HepG2 (cell line): ENCODE data around the gene PPM1M. TPM values are rescaled to one million over a fixed set of nuclear protein-coding genes. Genes with fewer than 3 reads are reported as not detected.

Experiments
- FOXA3 ChIP-seq: IDR thresholded peaks from 2 replicates; pipeline ENCODE4 v1.6.1; 2016; ENCODE audit warnings: missing genetic modification reagents, missing compliant biosample characterization
- JUND ChIP-seq: sonication (generic); formaldehyde crosslinking; IDR thresholded peaks from 2 replicates; pipeline ENCODE4 v1.8.0; 2022; ENCODE audit warnings: mild to moderate bottlenecking, missing genetic modification reagents
- KAT7 ChIP-seq: IDR thresholded peaks from 2 replicates; pipeline ENCODE4 v1.6.1; 2018; ENCODE audit warnings: borderline replicate concordance, missing compliant biosample characterization
- POLR2AphosphoS5 ChIP-seq: IDR thresholded peaks from 2 replicates; pipeline ENCODE4 v1.6.1; 2012; ENCODE audit warnings: low read depth, low read length
- RBM39 ChIP-seq: fragments of 200-400 bp; formaldehyde crosslinking; IDR thresholded peaks from one replicate; pipeline ENCODE4 v1.6.1; 2018; ENCODE audit warnings: antibody characterized with exemption, mild to moderate bottlenecking, low read depth, low read length; ENCODE audit not compliant: poor library complexity, severe bottlenecking
- THYN1 ChIP-seq: sonication (generic); formaldehyde crosslinking; IDR thresholded peaks from 2 replicates; pipeline ENCODE4 v1.8.1; 2023; ENCODE audit warnings: low read depth, mild to moderate bottlenecking, moderate library complexity, missing genetic modification reagents, borderline replicate concordance
- TSC22D2 ChIP-seq: sonication (generic); formaldehyde crosslinking; IDR thresholded peaks from 2 replicates; pipeline ENCODE4 v1.5.1; 2020; ENCODE audit warnings: missing genetic modification reagents, mild to moderate bottlenecking, borderline replicate concordance
- ZFP62 ChIP-seq: sonication (generic); formaldehyde crosslinking; IDR thresholded peaks from 2 replicates; pipeline ENCODE4 v1.4.0; 2020; ENCODE audit warnings: missing genetic modification reagents
- ZNF530 ChIP-seq: sonication (generic); formaldehyde crosslinking; IDR thresholded peaks from 2 replicates; pipeline ENCODE4 v1.5.0; 2020; ENCODE audit warnings: low read depth, mild to moderate bottlenecking, missing genetic modification reagents
- ZNF556 ChIP-seq: sonication (generic); formaldehyde crosslinking; IDR thresholded peaks from 2 replicates; pipeline ENCODE4 v1.4.0; 2020; ENCODE audit warnings: mild to moderate bottlenecking, missing genetic modification reagents, borderline replicate concordance
- polyA plus RNA-seq, 8 experiments: library from polyadenylated mRNA; depleted of rRNA in 3 of 8; stranded (reverse) in 7 of 8; unstranded in 1 of 8; fragments of >200 nt; fragmentation: Illumina TruSeq in 4 of 8; extraction: Trizol in 4 of 8; gene quantifications; 2 replicates each; pipeline versions ENCODE4 v1.2.1 to v1.2.3, GENCODE V29; 2011 to 2016; ENCODE audit warnings: low read depth in 4 of 8, missing spikeins in 1 of 8, mixed read lengths in 1 of 8; ENCODE audit not compliant: insufficient read depth in 1 of 8
- total RNA-seq, 5 experiments: library from RNA; depleted of rRNA; stranded (reverse); fragments of >200 nt; fragmentation: Illumina TruSeq; extraction: Trizol; gene quantifications; 2 replicates each; pipeline ENCODE4 v1.2.3, GENCODE V29; 2016; ENCODE audit warnings: low read depth in 1 of 5
- TF ChIP-seq, protein P1 (sequence below): sonication (generic); formaldehyde crosslinking; conservative IDR thresholded peaks from 2 replicates; pipeline ENCODE4 v1.4.0; 2020; ENCODE audit warnings: missing genetic modification reagents
- TF ChIP-seq, protein P2 (sequence below): sonication (generic); formaldehyde crosslinking; conservative IDR thresholded peaks from 2 replicates; pipeline ENCODE4 v1.4.0; 2020; ENCODE audit warnings: missing genetic modification reagents
- TF ChIP-seq, protein P3 (sequence below): sonication (generic); formaldehyde crosslinking; IDR thresholded peaks from 2 replicates; pipeline ENCODE4 v1.4.0; 2020; ENCODE audit warnings: mild to moderate bottlenecking, missing genetic modification reagents, borderline replicate concordance
- TF ChIP-seq, protein P4 (sequence below): sonication (generic); formaldehyde crosslinking; IDR thresholded peaks from 2 replicates; pipeline ENCODE4 v1.5.1; 2020; ENCODE audit warnings: mild to moderate bottlenecking, missing genetic modification reagents, moderate library complexity

The PPM1M gene
- total and polyA plus RNA-seq, 2 of the 13 experiments (the other 11 are each of a cell fraction or from before 2014, with no cell fraction given), result 2.5 to 5.9 TPM

DNA sequence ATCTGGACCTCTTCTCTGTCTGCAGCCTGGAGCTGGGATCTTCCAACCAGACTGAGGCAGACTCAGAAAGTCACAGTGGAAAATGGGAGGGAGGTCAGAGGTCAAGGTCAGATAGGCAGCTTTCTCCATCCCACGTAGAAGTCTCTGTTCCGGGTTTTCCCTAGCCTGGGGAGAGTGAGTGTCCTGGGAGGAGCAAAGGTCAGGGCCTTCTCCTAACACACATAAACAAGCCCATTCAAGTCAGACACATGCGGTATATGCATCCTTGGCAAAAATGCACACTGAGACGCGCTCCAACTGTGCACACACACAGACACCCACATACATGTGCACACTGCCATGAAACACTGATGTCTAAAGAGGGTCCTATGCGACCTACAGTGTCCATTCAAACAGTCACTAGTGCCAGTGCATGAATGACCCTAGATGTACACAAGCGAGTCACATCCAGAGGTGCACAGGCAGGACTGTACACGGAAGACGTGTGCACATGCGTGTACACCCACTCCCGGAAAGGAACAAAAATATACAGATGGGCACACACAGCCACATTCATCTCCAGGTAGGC is 7.3 kb upstream of the PPM1M start (continued):
- TF ChIP-seq, protein P1, sequence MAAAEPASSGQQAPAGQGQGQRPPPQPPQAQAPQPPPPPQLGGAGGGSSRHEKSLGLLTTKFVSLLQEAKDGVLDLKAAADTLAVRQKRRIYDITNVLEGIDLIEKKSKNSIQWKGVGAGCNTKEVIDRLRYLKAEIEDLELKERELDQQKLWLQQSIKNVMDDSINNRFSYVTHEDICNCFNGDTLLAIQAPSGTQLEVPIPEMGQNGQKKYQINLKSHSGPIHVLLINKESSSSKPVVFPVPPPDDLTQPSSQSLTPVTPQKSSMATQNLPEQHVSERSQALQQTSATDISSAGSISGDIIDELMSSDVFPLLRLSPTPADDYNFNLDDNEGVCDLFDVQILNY, result 0 out of 2 replicates have a peak, but pooled peaks have one; percentile 20
- TF ChIP-seq FOXA3 (CRISPR knock-in tag) (peak; percentile 58), JUND (CRISPR knock-in tag) (peak; percentile 16; the same call in 1 of the 2 replicates), TSC22D2 (CRISPR knock-in tag) (no peak), ZFP62 (CRISPR knock-in tag) (no peak), THYN1 (CRISPR knock-in tag) (no peak), RBM39 (no peak), KAT7 (CRISPR knock-in tag) (peak; percentile 40; the same call in 1 of the 2 replicates), POLR2AphosphoS5 (peak; percentile 80), ZNF530 (CRISPR knock-in tag) (no peak), ZNF556 (CRISPR knock-in tag) (peak; percentile 19; the same call in 1 of the 2 replicates)
- TF ChIP-seq, protein P2, sequence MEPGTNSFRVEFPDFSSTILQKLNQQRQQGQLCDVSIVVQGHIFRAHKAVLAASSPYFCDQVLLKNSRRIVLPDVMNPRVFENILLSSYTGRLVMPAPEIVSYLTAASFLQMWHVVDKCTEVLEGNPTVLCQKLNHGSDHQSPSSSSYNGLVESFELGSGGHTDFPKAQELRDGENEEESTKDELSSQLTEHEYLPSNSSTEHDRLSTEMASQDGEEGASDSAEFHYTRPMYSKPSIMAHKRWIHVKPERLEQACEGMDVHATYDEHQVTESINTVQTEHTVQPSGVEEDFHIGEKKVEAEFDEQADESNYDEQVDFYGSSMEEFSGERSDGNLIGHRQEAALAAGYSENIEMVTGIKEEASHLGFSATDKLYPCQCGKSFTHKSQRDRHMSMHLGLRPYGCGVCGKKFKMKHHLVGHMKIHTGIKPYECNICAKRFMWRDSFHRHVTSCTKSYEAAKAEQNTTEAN (CRISPR knock-in tag), result no peak
- TF ChIP-seq, protein P3, sequence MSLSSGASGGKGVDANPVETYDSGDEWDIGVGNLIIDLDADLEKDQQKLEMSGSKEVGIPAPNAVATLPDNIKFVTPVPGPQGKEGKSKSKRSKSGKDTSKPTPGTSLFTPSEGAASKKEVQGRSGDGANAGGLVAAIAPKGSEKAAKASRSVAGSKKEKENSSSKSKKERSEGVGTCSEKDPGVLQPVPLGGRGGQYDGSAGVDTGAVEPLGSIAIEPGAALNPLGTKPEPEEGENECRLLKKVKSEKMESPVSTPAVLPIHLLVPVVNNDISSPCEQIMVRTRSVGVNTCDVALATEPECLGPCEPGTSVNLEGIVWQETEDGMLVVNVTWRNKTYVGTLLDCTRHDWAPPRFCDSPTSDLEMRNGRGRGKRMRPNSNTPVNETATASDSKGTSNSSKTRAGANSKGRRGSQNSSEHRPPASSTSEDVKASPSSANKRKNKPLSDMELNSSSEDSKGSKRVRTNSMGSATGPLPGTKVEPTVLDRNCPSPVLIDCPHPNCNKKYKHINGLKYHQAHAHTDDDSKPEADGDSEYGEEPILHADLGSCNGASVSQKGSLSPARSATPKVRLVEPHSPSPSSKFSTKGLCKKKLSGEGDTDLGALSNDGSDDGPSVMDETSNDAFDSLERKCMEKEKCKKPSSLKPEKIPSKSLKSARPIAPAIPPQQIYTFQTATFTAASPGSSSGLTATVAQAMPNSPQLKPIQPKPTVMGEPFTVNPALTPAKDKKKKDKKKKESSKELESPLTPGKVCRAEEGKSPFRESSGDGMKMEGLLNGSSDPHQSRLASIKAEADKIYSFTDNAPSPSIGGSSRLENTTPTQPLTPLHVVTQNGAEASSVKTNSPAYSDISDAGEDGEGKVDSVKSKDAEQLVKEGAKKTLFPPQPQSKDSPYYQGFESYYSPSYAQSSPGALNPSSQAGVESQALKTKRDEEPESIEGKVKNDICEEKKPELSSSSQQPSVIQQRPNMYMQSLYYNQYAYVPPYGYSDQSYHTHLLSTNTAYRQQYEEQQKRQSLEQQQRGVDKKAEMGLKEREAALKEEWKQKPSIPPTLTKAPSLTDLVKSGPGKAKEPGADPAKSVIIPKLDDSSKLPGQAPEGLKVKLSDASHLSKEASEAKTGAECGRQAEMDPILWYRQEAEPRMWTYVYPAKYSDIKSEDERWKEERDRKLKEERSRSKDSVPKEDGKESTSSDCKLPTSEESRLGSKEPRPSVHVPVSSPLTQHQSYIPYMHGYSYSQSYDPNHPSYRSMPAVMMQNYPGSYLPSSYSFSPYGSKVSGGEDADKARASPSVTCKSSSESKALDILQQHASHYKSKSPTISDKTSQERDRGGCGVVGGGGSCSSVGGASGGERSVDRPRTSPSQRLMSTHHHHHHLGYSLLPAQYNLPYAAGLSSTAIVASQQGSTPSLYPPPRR, result 0 out of 2 replicates have a peak, but pooled peaks have one; percentile 27
- TF ChIP-seq, protein P4, sequence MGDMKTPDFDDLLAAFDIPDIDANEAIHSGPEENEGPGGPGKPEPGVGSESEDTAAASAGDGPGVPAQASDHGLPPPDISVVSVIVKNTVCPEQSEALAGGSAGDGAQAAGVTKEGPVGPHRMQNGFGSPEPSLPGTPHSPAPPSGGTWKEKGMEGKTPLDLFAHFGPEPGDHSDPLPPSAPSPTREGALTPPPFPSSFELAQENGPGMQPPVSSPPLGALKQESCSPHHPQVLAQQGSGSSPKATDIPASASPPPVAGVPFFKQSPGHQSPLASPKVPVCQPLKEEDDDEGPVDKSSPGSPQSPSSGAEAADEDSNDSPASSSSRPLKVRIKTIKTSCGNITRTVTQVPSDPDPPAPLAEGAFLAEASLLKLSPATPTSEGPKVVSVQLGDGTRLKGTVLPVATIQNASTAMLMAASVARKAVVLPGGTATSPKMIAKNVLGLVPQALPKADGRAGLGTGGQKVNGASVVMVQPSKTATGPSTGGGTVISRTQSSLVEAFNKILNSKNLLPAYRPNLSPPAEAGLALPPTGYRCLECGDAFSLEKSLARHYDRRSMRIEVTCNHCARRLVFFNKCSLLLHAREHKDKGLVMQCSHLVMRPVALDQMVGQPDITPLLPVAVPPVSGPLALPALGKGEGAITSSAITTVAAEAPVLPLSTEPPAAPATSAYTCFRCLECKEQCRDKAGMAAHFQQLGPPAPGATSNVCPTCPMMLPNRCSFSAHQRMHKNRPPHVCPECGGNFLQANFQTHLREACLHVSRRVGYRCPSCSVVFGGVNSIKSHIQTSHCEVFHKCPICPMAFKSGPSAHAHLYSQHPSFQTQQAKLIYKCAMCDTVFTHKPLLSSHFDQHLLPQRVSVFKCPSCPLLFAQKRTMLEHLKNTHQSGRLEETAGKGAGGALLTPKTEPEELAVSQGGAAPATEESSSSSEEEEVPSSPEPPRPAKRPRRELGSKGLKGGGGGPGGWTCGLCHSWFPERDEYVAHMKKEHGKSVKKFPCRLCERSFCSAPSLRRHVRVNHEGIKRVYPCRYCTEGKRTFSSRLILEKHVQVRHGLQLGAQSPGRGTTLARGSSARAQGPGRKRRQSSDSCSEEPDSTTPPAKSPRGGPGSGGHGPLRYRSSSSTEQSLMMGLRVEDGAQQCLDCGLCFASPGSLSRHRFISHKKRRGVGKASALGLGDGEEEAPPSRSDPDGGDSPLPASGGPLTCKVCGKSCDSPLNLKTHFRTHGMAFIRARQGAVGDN (CRISPR knock-in tag), result no peak; the same call in 1 of the 2 replicates
